Stimulated activated naive B cell treated with anti-CD40 and anti-IgM and Interleukin-4, amounts not matched to agents 10 μg/mL and 1 μg/mL and 100 μg/mL, for 72 hours (primary cell): ENCODE measurements around the gene CCDC148.
"Not testable (repeated sequence)": the region's sequence is repeated elsewhere in the genome, so short reads cannot be mapped to it uniquely, and the experiment has no call there.

Experiments used
- ATAC-seq, 2 donors: fragments of 150-1000 bp; cut with Tn5 transposase; replicated peaks; 2 replicates each; pipeline ENCODE4 v1.10.0; 2021; ENCODE audit warnings: moderate library complexity in 1 of 2
- DNase-seq: peaks from one replicate; pipeline ENCODE4 v3.0.0; 2021
- H3K27ac Mint-ChIP-seq: one replicate; pipeline ENCODE4 v1.8.0; 2022; ENCODE audit warnings: mild to moderate bottlenecking, mixed read lengths
- H3K27me3 Mint-ChIP-seq, 2 donors: one replicate each; pipeline ENCODE4 v1.8.0; 2022; ENCODE audit warnings: mixed read lengths in 2 of 2
- H3K36me3 Mint-ChIP-seq, 2 donors: one replicate each; pipeline ENCODE4 v1.8.0; 2022; ENCODE audit warnings: mixed read lengths in 2 of 2, mild to moderate bottlenecking in 1 of 2
- H3K4me1 Mint-ChIP-seq, 2 donors: one replicate each; pipeline ENCODE4 v1.8.0; 2022; ENCODE audit warnings: mixed read lengths in 2 of 2, mild to moderate bottlenecking in 1 of 2
- H3K4me3 Mint-ChIP-seq, 2 donors: one replicate each; pipeline ENCODE4 v1.8.0; 2022; ENCODE audit warnings: mild to moderate bottlenecking in 2 of 2, mixed read lengths in 2 of 2, moderate library complexity in 1 of 2
- H3K9me3 Mint-ChIP-seq, 2 donors: one replicate each; pipeline ENCODE4 v1.8.0; 2022; ENCODE audit warnings: mixed read lengths in 2 of 2, mild to moderate bottlenecking in 1 of 2

Gene CCDC148

GRCh38 chr2:158240975-158241374 is 215.6 kb downstream of the CCDC148 start:
- H3K4me1 Mint-ChIP-seq = no peaks in the 10 kb centered on the region
- no peak overlapping the region for H3K4me3 Mint-ChIP-seq
- H3K36me3 Mint-ChIP-seq = no peaks in the 10 kb centered on the region
- H3K27me3 Mint-ChIP-seq = peaks cover 0 to 6% of the 10 kb centered on the region in 2 donors
- ATAC-seq = no peak
- no peak for DNase-seq
- no peaks in the 10 kb centered on the region for H3K9me3 Mint-ChIP-seq
- no peak overlapping the region for H3K27ac Mint-ChIP-seq

- no peak for ATAC-seq
- DNase-seq = no peak
- Mint-ChIP-seq H3K36me3 (no peaks in the 10 kb centered on the region), H3K27ac (no peak overlapping the region), H3K4me1 (no peaks in the 10 kb centered on the region), H3K4me3 (no peak overlapping the region), H3K9me3 (no peaks in the 10 kb centered on the region), H3K27me3 (peaks cover 0 to 6% of the 10 kb centered on the region in 2 donors)
These were observed 217.3 kb downstream of the CCDC148 start for GRCh38 chr2:158239271-158239670.

GRCh38 chr2:158234497-158234896 is 222.1 kb downstream of the CCDC148 start:
- Mint-ChIP-seq H3K9me3 (no peaks in the 10 kb centered on the region), H3K27ac (no peak overlapping the region), H3K4me3 (no peak overlapping the region), H3K27me3 (no peaks in the 10 kb centered on the region), H3K36me3 (no peaks in the 10 kb centered on the region), H3K4me1 (no peaks in the 10 kb centered on the region)
- DNase-seq (no peak), ATAC-seq (no peak)

GRCh38 chr2:158232476-158232875 is 224.1 kb downstream of the CCDC148 start:
- H3K36me3 Mint-ChIP-seq = peaks cover 0 to 2% of the 10 kb centered on the region in 2 donors
- H3K9me3 Mint-ChIP-seq = peaks cover 0 to 3% of the 10 kb centered on the region in 2 donors
- peaks cover 0 to 2% of the 10 kb centered on the region in 2 donors for H3K4me1 Mint-ChIP-seq
- no peaks in the 10 kb centered on the region for H3K27me3 Mint-ChIP-seq
- no peak overlapping the region for H3K4me3 Mint-ChIP-seq
- H3K27ac Mint-ChIP-seq = no peak overlapping the region
- DNase-seq = no peak
- ATAC-seq = no peak

- H3K9me3 Mint-ChIP-seq = peaks cover 0 to 5% of the 10 kb centered on the region in 2 donors
- H3K27me3 Mint-ChIP-seq = peaks cover 0 to under 1% of the 10 kb centered on the region in 2 donors
- no peak overlapping the region for H3K4me3 Mint-ChIP-seq
- no peak for DNase-seq
- no peak overlapping the region for H3K27ac Mint-ChIP-seq
- H3K36me3 Mint-ChIP-seq = peaks cover 0 to 2% of the 10 kb centered on the region in 2 donors
- ATAC-seq = no peak
- peaks cover 2 to 3% of the 10 kb centered on the region in 2 donors for H3K4me1 Mint-ChIP-seq
These were observed 227.5 kb downstream of the CCDC148 start for GRCh38 chr2:158228943-158229508.

- H3K27ac Mint-ChIP-seq, ATAC-seq, H3K36me3 Mint-ChIP-seq, H3K9me3 Mint-ChIP-seq, DNase-seq, H3K27me3 Mint-ChIP-seq, H3K4me3 Mint-ChIP-seq: not testable (repeated sequence)
- peaks cover 26 to 44% of the 10 kb centered on the region in 2 donors for H3K4me1 Mint-ChIP-seq
These were observed 233.5 kb downstream of the CCDC148 start for GRCh38 chr2:158223066-158223465.

GRCh38 chr2:158221063-158222020 is 235.2 kb downstream of the CCDC148 start:
- Mint-ChIP-seq H3K4me3 (no peak overlapping the region), H3K9me3 (peaks cover 0 to 7% of the 10 kb centered on the region in 2 donors), H3K27me3 (peaks cover 0 to 9% of the 10 kb centered on the region in 2 donors), H3K27ac (no peak overlapping the region), H3K36me3 (peaks cover 0 to 3% of the 10 kb centered on the region in 2 donors), H3K4me1 (peaks cover 26 to 44% of the 10 kb centered on the region in 2 donors)
- ATAC-seq (peak; percentile 99), DNase-seq (no peak)

GRCh38 chr2:158217593-158217992 is 239.0 kb downstream of the CCDC148 start:
- H3K27me3 Mint-ChIP-seq = peaks cover 0 to 4% of the 10 kb centered on the region in 2 donors
- H3K36me3 Mint-ChIP-seq = peaks cover 0 to 3% of the 10 kb centered on the region in 2 donors
- H3K4me1 Mint-ChIP-seq = peaks cover 33 to 47% of the 10 kb centered on the region in 2 donors
- H3K27ac Mint-ChIP-seq = no peak overlapping the region
- ATAC-seq (no peak), DNase-seq (no peak)
- no peak overlapping the region for H3K4me3 Mint-ChIP-seq
- H3K9me3 Mint-ChIP-seq = peaks cover 0 to 2% of the 10 kb centered on the region in 2 donors

- peaks cover 0 to 3% of the 10 kb centered on the region in 2 donors for H3K9me3 Mint-ChIP-seq
- H3K27ac Mint-ChIP-seq = no peak overlapping the region
- ATAC-seq (peak; percentile 92), DNase-seq (no peak)
- H3K4me3 Mint-ChIP-seq = no peak overlapping the region
- no peaks in the 10 kb centered on the region for H3K27me3 Mint-ChIP-seq
- H3K36me3 Mint-ChIP-seq = no peaks in the 10 kb centered on the region
- H3K4me1 Mint-ChIP-seq = peaks cover 17 to 28% of the 10 kb centered on the region in 2 donors
These were observed 242.1 kb downstream of the CCDC148 start for GRCh38 chr2:158214431-158214830.

GRCh38 chr2:158213773-158214172 is 242.8 kb downstream of the CCDC148 start:
- ATAC-seq = no peak
- Mint-ChIP-seq H3K27ac (no peak overlapping the region), H3K36me3 (no peaks in the 10 kb centered on the region)

GRCh38 chr2:158212301-158212700 is 244.3 kb downstream of the CCDC148 start:
- no peak for DNase-seq
- Mint-ChIP-seq H3K9me3 (peaks cover 0 to 2% of the 10 kb centered on the region in 2 donors), H3K27ac (no peak overlapping the region), H3K36me3 (no peaks in the 10 kb centered on the region), H3K4me3 (no peak overlapping the region), H3K4me1 (peaks cover 8 to 16% of the 10 kb centered on the region in 2 donors), H3K27me3 (no peaks in the 10 kb centered on the region)
- no peak for ATAC-seq

More at GRCh38 chr2:158213773-158214172, 242.8 kb downstream of the CCDC148 start:
- Mint-ChIP-seq H3K4me1 (peaks cover 12 to 21% of the 10 kb centered on the region in 2 donors), H3K9me3 (peaks cover 0 to 2% of the 10 kb centered on the region in 2 donors), H3K4me3 (peak overlapping the region in 1 of 2 donors; percentile 15), H3K27me3 (no peaks in the 10 kb centered on the region)
- no peak for DNase-seq

GRCh38 chr2:158211502-158211901 is 245.1 kb downstream of the CCDC148 start:
- H3K4me3 Mint-ChIP-seq = no peak overlapping the region
- no peaks in the 10 kb centered on the region for H3K27me3 Mint-ChIP-seq
- no peaks in the 10 kb centered on the region for H3K36me3 Mint-ChIP-seq
- peaks cover 0 to 2% of the 10 kb centered on the region in 2 donors for H3K9me3 Mint-ChIP-seq
- peaks cover 8 to 16% of the 10 kb centered on the region in 2 donors for H3K4me1 Mint-ChIP-seq
- H3K27ac Mint-ChIP-seq = no peak overlapping the region
- no peak for DNase-seq
- peak; percentile 86 to 93 for ATAC-seq

- peaks cover 11 to 17% of the 10 kb centered on the region in 2 donors for H3K4me1 Mint-ChIP-seq
- no peaks in the 10 kb centered on the region for H3K36me3 Mint-ChIP-seq
- no peaks in the 10 kb centered on the region for H3K27me3 Mint-ChIP-seq
- no peak overlapping the region for H3K4me3 Mint-ChIP-seq
- peaks cover 0 to 2% of the 10 kb centered on the region in 2 donors for H3K9me3 Mint-ChIP-seq
- ATAC-seq = no peak
- no peak for DNase-seq
- H3K27ac Mint-ChIP-seq = no peak overlapping the region
These were observed 249.2 kb downstream of the CCDC148 start for GRCh38 chr2:158207354-158207753.

- Mint-ChIP-seq H3K36me3 (no peaks in the 10 kb centered on the region), H3K27ac (no peak overlapping the region), H3K9me3 (peaks cover 0 to 2% of the 10 kb centered on the region in 2 donors), H3K4me3 (no peak overlapping the region), H3K27me3 (no peaks in the 10 kb centered on the region), H3K4me1 (peaks cover 9 to 12% of the 10 kb centered on the region in 2 donors)
- DNase-seq (no peak), ATAC-seq (no peak)
These were observed 251.3 kb downstream of the CCDC148 start for GRCh38 chr2:158205215-158205614.
